Coronary artery (tissue), 2 donors: Measurements from ENCODE around the gene SLC9A3.

Experiments
- DNase-seq: peaks from one replicate; pipeline ENCODE4 v3.0.0-alpha.2; 2017; ENCODE audit warnings: low spot score
- H3K27ac ChIP-seq, 2 donors: fragments of 200-600 bp; sonication (generic); one replicate each; pipeline ENCODE4 v1.5.1; 2016 to 2019
- H3K4me3 ChIP-seq: fragments of 200-600 bp; sonication (generic); 2 replicates; pipeline ENCODE4 v1.5.1; 2016; ENCODE audit warnings: mild to moderate bottlenecking, moderate library complexity
- TF ChIP-seq, protein P1 (sequence below): fragments of 200-600 bp; sonication (generic); IDR thresholded peaks from one replicate; pipeline ENCODE4 v1.5.1; 2019; ENCODE audit warnings: antibody characterized with exemption

The SLC9A3 gene

DNA sequence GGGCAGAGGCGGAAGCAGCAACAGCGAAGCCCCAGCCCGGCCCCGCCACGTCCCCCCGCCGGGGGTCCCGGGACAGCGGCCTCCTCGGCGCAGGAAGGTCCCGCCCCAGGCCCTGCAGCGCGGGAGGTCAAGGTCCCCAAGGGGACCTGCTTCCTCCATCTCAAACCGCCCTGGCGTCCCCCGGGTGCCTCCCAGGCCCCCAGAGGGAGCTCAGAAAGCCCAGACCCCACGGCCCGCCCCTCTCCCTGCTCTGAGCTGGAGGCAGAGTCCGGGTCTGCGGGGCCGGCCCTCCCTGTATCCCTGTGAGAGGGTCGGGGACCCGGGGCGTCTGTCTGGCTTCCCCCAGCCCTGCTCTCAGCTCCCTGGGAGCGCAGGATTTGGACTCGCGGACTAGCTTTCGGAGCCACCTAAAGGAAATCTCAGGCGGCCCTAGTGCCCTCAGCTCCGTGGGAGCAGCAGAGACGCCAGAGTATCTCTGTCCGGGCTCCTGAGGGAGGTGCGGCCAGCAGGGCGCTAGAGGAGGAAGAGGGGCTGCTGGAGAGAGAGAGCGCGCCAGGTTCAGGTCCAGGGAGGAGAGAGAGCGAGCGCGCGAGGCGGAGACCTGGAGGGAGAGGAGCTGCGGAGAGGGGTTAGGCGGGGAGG lies 50.6 kb downstream of the SLC9A3 start:
- Histone ChIP-seq H3K27ac (peak overlapping the region; percentile 65 to 75), H3K4me3 (peak overlapping the region; percentile 79)
- no peak for DNase-seq
- TF ChIP-seq, protein P1, sequence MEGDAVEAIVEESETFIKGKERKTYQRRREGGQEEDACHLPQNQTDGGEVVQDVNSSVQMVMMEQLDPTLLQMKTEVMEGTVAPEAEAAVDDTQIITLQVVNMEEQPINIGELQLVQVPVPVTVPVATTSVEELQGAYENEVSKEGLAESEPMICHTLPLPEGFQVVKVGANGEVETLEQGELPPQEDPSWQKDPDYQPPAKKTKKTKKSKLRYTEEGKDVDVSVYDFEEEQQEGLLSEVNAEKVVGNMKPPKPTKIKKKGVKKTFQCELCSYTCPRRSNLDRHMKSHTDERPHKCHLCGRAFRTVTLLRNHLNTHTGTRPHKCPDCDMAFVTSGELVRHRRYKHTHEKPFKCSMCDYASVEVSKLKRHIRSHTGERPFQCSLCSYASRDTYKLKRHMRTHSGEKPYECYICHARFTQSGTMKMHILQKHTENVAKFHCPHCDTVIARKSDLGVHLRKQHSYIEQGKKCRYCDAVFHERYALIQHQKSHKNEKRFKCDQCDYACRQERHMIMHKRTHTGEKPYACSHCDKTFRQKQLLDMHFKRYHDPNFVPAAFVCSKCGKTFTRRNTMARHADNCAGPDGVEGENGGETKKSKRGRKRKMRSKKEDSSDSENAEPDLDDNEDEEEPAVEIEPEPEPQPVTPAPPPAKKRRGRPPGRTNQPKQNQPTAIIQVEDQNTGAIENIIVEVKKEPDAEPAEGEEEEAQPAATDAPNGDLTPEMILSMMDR: no peak

DNA sequence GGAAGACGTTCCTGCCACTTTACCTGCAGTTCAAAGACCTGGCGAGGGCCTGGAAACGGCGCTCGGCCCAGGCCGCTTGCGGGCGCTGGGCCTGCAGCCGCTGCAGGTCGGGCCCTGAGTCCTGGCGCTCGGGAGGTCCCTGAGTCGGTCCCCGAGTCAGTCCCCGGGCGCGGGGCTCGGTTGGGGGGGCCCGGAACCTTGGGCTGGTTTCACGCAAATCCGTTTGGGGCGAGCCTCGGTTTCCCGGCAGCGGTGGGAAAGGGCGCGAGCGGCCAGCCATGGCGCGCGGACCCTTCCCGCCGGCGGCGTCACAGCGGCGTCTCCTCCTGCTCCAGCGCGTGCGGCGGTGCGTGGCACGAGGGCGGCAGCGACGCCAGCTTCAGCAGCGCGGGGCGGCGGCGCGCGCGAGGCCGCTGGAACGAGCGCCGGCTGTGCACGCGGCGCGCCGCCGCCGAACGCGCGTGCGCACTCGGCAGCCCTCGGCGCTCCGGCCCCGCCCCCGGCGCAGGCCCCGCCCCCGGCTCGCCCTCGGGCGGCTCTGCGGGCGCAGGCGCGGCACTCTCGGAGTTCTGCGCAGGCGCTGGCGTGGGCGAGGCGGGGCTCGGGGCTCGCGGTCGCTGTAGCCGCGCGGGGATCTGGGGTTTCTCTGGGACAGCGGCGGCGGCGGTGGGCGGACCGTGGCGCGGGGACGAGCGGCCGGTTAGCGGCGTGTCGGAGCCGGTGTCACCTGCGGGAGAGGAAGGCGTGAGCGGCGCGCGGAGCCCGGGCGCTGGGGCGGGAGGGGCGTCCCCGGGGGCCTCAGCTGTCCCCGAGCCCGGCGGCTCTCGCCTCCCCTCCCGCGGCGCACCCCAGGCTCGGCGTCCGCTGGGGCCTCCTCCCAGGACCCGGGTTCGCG lies 51.3 kb downstream of the SLC9A3 start:
- peak; percentile 86 for DNase-seq
- TF ChIP-seq, protein P1: no peak
- Histone ChIP-seq H3K4me3 (peak overlapping the region; percentile 79), H3K27ac (peak overlapping the region; percentile 72 to 83)

DNA sequence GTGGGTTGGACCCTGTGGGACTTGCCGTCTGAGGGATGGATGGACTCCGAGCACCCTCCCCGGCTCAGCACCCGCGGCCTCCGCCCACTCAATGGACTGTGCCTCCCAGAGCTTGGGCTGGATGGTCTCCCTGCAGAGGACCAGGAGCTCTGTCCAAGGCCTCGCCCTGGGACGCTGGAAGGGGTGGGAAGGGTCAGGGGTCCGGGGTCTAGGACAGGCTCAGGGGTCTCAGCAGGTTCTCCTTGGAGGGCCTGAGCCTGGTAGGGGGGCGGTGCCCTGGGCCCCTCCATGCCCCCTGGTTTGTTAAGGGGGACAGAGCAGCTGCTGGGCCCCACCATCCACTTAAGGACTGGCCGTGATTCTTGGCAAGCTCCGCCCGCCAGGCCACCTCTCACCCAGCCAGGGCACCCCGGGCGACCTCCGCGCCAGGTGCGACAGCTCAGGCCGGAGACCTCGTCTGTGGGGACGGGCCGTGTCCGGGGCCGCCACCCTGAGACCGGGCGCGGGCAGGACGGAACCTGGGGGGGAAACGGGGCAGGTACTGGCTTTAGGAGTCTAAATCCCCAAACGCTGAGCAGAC lies 52.1 kb downstream of the SLC9A3 start:
- H3K4me3 ChIP-seq: peak overlapping the region; percentile 79
- DNase-seq: no peak
- H3K27ac ChIP-seq: peak overlapping the region; percentile 72 to 83
- TF ChIP-seq, protein P1: no peak

DNA sequence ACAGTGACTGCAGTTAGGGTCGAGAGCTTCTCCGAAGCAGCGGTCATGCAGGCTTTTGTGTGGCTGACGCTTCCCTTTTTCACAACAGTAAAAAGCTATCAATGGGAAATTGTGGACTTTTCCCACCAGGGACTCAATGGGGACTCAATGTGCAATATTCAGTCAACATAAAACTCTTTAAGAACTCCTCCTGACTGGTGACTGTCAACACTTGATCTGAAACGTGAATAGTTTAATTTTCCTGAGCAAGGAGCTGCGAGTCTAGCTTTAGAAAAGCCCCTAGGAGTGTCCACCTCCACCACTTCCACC lies 52.5 kb downstream of the SLC9A3 start:
- TF ChIP-seq, protein P1: no peak
- no peak for DNase-seq
- H3K4me3 ChIP-seq: peak overlapping the region; percentile 79
- peak overlapping the region in 1 of 2 donors; percentile 83 for H3K27ac ChIP-seq

DNA sequence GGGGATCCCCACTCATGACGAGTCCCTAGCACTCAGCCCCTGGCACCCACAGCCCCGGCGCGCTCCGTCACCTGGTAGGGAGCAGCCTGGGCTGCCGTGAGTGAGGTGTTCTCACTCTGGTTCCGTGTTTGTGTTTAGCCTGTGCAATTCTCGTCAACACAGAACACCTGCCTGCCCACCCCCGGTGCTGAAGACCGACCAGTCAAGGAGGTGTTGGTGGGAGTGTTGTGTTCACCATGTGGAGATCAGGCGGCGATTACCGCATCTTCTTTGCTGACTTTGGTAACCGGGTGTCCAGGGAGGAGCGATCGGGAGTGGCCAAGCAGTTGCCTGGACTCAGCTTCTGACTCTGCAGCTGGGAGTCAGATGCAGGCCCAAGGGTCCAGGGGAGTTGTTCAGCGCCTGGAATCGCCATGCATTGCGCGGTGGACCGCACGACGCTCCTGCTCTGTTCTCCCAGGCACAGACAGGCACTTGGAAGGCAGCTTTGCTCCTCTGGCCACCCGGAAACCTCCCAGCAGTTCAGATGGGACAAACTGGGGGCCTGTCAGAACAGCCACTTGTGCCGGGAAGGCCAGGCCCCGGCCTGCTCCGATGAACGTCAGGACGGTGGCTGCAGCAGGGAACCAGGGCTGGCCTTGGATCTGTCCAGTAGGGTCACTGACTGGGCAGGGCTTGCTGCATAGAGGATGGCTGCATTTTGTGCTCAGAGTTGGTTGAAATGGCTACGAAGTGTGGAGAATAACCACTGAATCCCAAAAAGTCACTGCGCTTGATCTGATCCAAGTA lies 53.1 kb downstream of the SLC9A3 start:
- Histone ChIP-seq H3K4me3 (peak overlapping the region; percentile 79), H3K27ac (no peak overlapping the region)
- TF ChIP-seq, protein P1: no peak
- DNase-seq: no peak

DNA sequence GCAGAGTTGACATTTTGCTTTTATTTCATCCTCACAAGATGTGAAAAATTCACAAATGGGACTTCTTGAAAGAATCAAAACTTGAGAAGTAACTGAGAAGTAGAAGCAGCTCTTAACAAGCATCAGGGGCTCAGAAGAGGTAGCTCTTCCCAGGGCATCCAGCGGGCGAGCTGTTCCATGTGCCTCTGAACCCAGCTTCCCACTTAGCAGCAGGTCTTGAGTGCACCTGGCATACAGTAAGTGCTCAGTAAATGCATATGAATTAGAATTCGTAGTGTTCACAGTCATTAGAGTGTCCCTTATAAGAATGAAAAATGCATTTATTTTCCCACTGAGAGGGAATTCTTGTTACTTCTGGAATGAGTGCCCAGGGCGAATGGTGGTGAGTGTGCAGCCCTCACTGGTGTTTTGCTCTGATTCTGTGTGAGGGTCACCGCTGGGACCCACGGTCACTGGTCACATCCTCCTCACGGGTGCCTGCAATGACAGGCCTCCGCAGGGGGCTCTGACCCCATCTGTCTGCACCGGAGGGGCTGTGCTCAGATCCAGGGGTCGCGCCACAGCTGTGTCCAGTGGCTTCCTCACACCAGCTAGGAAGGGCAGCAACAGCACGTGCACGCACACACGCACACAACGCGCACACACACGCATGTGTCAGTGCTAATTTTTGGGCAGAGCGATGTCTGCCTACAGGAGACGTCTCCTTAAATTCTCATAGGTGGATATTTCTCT lies 54.3 kb downstream of the SLC9A3 start:
- no peak for DNase-seq
- no peak overlapping the region for H3K4me3 ChIP-seq

More for the DNA sequence above, 54.3 kb downstream of the SLC9A3 start:
- H3K27ac ChIP-seq: no peak overlapping the region
- TF ChIP-seq, protein P1: no peak
